Measurements from ENCODE around the gene TIAM1. TPM values are rescaled to one million over a fixed set of nuclear protein-coding genes. Genes with fewer than 3 reads are reported as not detected.

Gene TIAM1
- total RNA-seq, 4 donors from 2014 or later: 6.5 to 36.4 (median 13.0) TPM

- DNase-seq (ENCODE audit: low spot score) (no peak), ATAC-seq (ENCODE audit: low FRiP score) (no peak)
- TF ChIP-seq CTCF (IDR thresholded peaks at IDR 0.05): no peak
Observed at GRCh38 chr21:31290765-31291164, 53.3 kb downstream of the TIAM1 start.

- DNase-seq (ENCODE audit: low spot score) (no peak), ATAC-seq (ENCODE audit: low FRiP score) (no peak)
- no peak for TF ChIP-seq CTCF (IDR thresholded peaks at IDR 0.05)
Observed at GRCh38 chr21:31289702-31290101, 54.4 kb downstream of the TIAM1 start.

- DNase-seq (ENCODE audit: low spot score) (no peak), ATAC-seq (ENCODE audit: low FRiP score) (no peak)
- TF ChIP-seq CTCF (IDR thresholded peaks at IDR 0.05): no peak
Observed at GRCh38 chr21:31288191-31288590, 55.9 kb downstream of the TIAM1 start.

- no peak for DNase-seq (ENCODE audit: low spot score)
- no peak for TF ChIP-seq CTCF (IDR thresholded peaks at IDR 0.05)
- no peak for ATAC-seq (ENCODE audit: low FRiP score)
Observed at GRCh38 chr21:31287201-31287600, 56.9 kb downstream of the TIAM1 start.

GRCh38 chr21:31286621-31287020, 57.4 kb downstream of the TIAM1 start:
- TF ChIP-seq CTCF (IDR thresholded peaks at IDR 0.05): no peak
- DNase-seq (ENCODE audit: low spot score): no peak
- ATAC-seq (ENCODE audit: low FRiP score): no peak

GRCh38 chr21:31284797-31285397, 59.2 kb downstream of the TIAM1 start:
- ATAC-seq (ENCODE audit: low FRiP score): no peak
- no peak for TF ChIP-seq CTCF (IDR thresholded peaks at IDR 0.05)
- no peak for DNase-seq (ENCODE audit: low spot score)

GRCh38 chr21:31283025-31283424, 61.0 kb downstream of the TIAM1 start:
- TF ChIP-seq CTCF (IDR thresholded peaks at IDR 0.05): no peak
- DNase-seq (ENCODE audit: low spot score): no peak
- ATAC-seq (ENCODE audit: low FRiP score): no peak
